GM19099 (cell line): ENCODE measurements around the gene RPAP3.
A peak's percentile ranks its signal among the peaks of the same experiment; 100 is the strongest.

ENCODE experiments used
- POLR2A ChIP-seq: IDR thresholded peaks from 3 replicates; pipeline ENCODE4 v1.6.1; 2011; ENCODE audit warnings: low read depth; ENCODE audit not compliant: insufficient read length; ENCODE audit errors: extremely low read depth

The RPAP3 gene

GRCh38 chr12:47746523-47746922, 40.7 kb upstream of the RPAP3 start:
- no peak for TF ChIP-seq POLR2A

GRCh38 chr12:47746073-47746472, 40.2 kb upstream of the RPAP3 start:
- no peak for TF ChIP-seq POLR2A

- TF ChIP-seq POLR2A: no peak
Measured at GRCh38 chr12:47745485-47746041, 39.7 kb upstream of the RPAP3 start.

GRCh38 chr12:47744778-47745436, 39.1 kb upstream of the RPAP3 start:
- TF ChIP-seq POLR2A: no peak

- no peak for TF ChIP-seq POLR2A
Measured at GRCh38 chr12:47744005-47744651, 38.3 kb upstream of the RPAP3 start.

GRCh38 chr12:47743311-47743860, 37.6 kb upstream of the RPAP3 start:
- no peak for TF ChIP-seq POLR2A

GRCh38 chr12:47742253-47742825, 36.5 kb upstream of the RPAP3 start:
- TF ChIP-seq POLR2A: no peak

GRCh38 chr12:47741340-47741703, 35.5 kb upstream of the RPAP3 start:
- no peak for TF ChIP-seq POLR2A

- no peak for TF ChIP-seq POLR2A
Measured at GRCh38 chr12:47740606-47741339, 34.9 kb upstream of the RPAP3 start.

GRCh38 chr12:47739979-47740378, 34.1 kb upstream of the RPAP3 start:
- peak; percentile 36 for TF ChIP-seq POLR2A

GRCh38 chr12:47739297-47739696, 33.5 kb upstream of the RPAP3 start:
- no peak for TF ChIP-seq POLR2A

GRCh38 chr12:47737936-47738594, 32.2 kb upstream of the RPAP3 start:
- no peak for TF ChIP-seq POLR2A

GRCh38 chr12:47736877-47737676, 31.2 kb upstream of the RPAP3 start:
- no peak for TF ChIP-seq POLR2A

- no peak for TF ChIP-seq POLR2A
Measured at GRCh38 chr12:47736216-47736615, 30.4 kb upstream of the RPAP3 start.
